Smooth muscle cell (in vitro differentiated cells): ENCODE data around the gene ARPC5L. TPM values are rescaled to one million over a fixed set of nuclear protein-coding genes. Genes with fewer than 3 reads are reported as not detected.
"Not testable (repeated sequence)": the region's sequence is repeated elsewhere in the genome, so short reads cannot be mapped to it uniquely, and the experiment has no call there.

Experiments
- DNase-seq: peaks from one replicate; lab custom pipeline; 2025; ENCODE audit not compliant: unreplicated experiment; lab: John Stamatoyannopoulos, UW
- H2AFZ ChIP-seq: fragments of 200-600 bp; sonication (generic); 2 replicates; pipeline ENCODE4 v1.6.0; 2016; ENCODE audit warnings: antibody characterized with exemption, low read depth, mild to moderate bottlenecking
- H3F3A ChIP-seq: fragments of 200-600 bp; sonication (generic); 2 replicates; pipeline ENCODE4 v1.6.0; 2017; ENCODE audit warnings: antibody characterized with exemption, low read depth
- H3K27ac ChIP-seq: fragments of 200-600 bp; sonication (generic); 2 replicates; pipeline ENCODE4 v1.5.1; 2016; ENCODE audit warnings: low read depth, mild to moderate bottlenecking
- H3K27me3 ChIP-seq: fragments of 200-600 bp; sonication (generic); 2 replicates; pipeline ENCODE4 v1.6.1; 2016; ENCODE audit warnings: low read depth, mild to moderate bottlenecking
- H3K36me3 ChIP-seq: fragments of 200-600 bp; sonication (generic); 2 replicates; pipeline ENCODE4 v1.5.1; 2016; ENCODE audit warnings: low read depth
- H3K4me1 ChIP-seq: fragments of 200-600 bp; sonication (generic); 2 replicates; pipeline ENCODE4 v1.5.1; 2016; ENCODE audit warnings: low read depth
- H3K4me2 ChIP-seq: fragments of 200-600 bp; sonication (generic); 2 replicates; pipeline ENCODE4 v1.6.0; 2016; ENCODE audit warnings: mild to moderate bottlenecking
- H3K4me3 ChIP-seq: fragments of 200-600 bp; sonication (generic); 2 replicates; pipeline ENCODE4 v1.5.1; 2016; ENCODE audit warnings: mild to moderate bottlenecking
- H3K79me2 ChIP-seq: fragments of 200-600 bp; sonication (generic); 2 replicates; pipeline ENCODE4 v1.6.0; 2016; ENCODE audit warnings: low read depth, mild to moderate bottlenecking
- H3K9ac ChIP-seq: fragments of 200-600 bp; sonication (generic); 2 replicates; pipeline ENCODE4 v1.6.0; 2016; ENCODE audit warnings: low read depth
- H3K9me3 ChIP-seq: fragments of 200-600 bp; sonication (generic); replicated peaks from 2 replicates; pipeline ENCODE4 v1.5.1; 2016; ENCODE audit warnings: low read depth
- H4K20me1 ChIP-seq: fragments of 200-600 bp; sonication (generic); 2 replicates; pipeline ENCODE4 v1.6.0; 2016; ENCODE audit warnings: low read depth
- WGBS: methylation state at CpG from one replicate; pipeline ENCODE4 v1.1.7; 2016; ENCODE audit warnings: low lambda C conversion rate; 5-methylcytosine and 5-hydroxymethylcytosine counted together
- polyA plus RNA-seq: library from polyadenylated mRNA; unstranded; fragments of >200 nt; fragmentation: Nextera tagmentation; extraction: Ambion mirVana; gene quantifications from 2 replicates; pipeline ENCODE4 v1.2.1, GENCODE V29; 2016
- total RNA-seq: library from RNA; depleted of rRNA; stranded (reverse); fragments of >200 nt; gene quantifications from 2 replicates; pipeline ENCODE4 v1.2.3, GENCODE V29; 2014
- TF ChIP-seq, protein P1 (sequence below): fragments of 200-600 bp; sonication (generic); IDR thresholded peaks from 2 replicates; pipeline ENCODE4 v1.5.1; 2017; ENCODE audit warnings: borderline replicate concordance, mild to moderate bottlenecking, antibody characterized with exemption; ENCODE audit not compliant: insufficient read depth, poor library complexity, severe bottlenecking

The ARPC5L gene
- total and polyA plus RNA-seq, 2 experiments from 2014 or later = 20.9 to 69.8 TPM

GRCh38 chr9:124844291-124844690 lies 17.6 kb upstream of the ARPC5L start:
- no peak overlapping the region for H3K9ac ChIP-seq
- 86% methylated on average over 4 of the region's 4 CpGs for WGBS
- no peak overlapping the region for H3K4me3 ChIP-seq
- no peaks in the 10 kb centered on the region for H3K27me3 ChIP-seq
- H3K79me2 ChIP-seq = no peaks in the 10 kb centered on the region
- no peak overlapping the region for H3K27ac ChIP-seq
- H3K4me1 ChIP-seq = no peaks in the 10 kb centered on the region
- no peaks in the 10 kb centered on the region for H3F3A ChIP-seq
- no peak overlapping the region for H2AFZ ChIP-seq
- no peaks in the 10 kb centered on the region for H4K20me1 ChIP-seq
- DNase-seq = no peak
- no peaks in the 10 kb centered on the region for H3K9me3 ChIP-seq
- H3K4me2 ChIP-seq = no peak overlapping the region
- H3K36me3 ChIP-seq = no peaks in the 10 kb centered on the region
- TF ChIP-seq, protein P1, sequence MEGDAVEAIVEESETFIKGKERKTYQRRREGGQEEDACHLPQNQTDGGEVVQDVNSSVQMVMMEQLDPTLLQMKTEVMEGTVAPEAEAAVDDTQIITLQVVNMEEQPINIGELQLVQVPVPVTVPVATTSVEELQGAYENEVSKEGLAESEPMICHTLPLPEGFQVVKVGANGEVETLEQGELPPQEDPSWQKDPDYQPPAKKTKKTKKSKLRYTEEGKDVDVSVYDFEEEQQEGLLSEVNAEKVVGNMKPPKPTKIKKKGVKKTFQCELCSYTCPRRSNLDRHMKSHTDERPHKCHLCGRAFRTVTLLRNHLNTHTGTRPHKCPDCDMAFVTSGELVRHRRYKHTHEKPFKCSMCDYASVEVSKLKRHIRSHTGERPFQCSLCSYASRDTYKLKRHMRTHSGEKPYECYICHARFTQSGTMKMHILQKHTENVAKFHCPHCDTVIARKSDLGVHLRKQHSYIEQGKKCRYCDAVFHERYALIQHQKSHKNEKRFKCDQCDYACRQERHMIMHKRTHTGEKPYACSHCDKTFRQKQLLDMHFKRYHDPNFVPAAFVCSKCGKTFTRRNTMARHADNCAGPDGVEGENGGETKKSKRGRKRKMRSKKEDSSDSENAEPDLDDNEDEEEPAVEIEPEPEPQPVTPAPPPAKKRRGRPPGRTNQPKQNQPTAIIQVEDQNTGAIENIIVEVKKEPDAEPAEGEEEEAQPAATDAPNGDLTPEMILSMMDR = no peak

DNA sequence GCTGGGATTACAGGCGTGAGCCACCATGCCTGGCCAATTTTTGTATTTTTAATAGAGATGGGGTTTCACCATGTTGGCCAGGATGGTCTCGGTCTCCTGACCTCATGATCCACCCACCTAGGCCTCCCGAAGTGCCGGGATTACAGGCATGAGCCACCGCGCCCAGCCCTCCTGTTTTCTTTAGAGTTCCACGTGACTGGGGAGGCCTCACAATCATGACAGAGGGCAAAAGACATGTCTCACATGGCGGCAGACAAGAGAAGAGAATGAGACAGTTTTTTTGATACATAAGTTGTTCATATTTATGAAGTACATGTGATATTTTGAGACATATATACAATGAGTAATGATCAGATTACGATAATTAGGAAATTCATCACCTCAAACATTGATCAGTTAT lies 15.5 kb upstream of the ARPC5L start:
- not testable (repeated sequence) for H3K9me3 ChIP-seq, DNase-seq, H3K79me2 ChIP-seq, H4K20me1 ChIP-seq, H3K4me1 ChIP-seq, H3K27ac ChIP-seq, H3K4me3 ChIP-seq, H2AFZ ChIP-seq, H3K9ac ChIP-seq, H3F3A ChIP-seq, H3K27me3 ChIP-seq, H3K36me3 ChIP-seq, H3K4me2 ChIP-seq
- WGBS = 93% methylated on average over 9 of the region's 9 CpGs

DNA sequence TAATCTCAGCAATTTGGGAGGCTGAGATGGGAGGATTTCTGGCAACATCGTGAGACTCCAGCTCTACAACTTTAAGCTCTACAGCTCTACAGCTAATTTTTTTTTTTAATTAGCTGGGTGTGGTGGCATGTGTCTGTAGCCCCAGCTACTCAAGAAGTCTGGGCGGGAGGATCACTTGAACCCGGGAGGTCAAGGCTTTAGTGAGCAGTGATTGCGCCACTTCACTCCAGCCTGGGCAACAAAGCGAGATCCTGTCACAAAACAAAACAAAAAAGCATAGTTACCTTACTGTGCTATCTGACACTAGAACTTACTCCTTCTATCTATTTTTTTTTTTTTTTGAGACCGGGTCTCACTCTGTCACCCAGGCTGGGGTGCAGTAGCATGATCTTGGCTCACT lies 15.0 kb upstream of the ARPC5L start:
- TF ChIP-seq, protein P1 = no peak
- Histone ChIP-seq H3K79me2 (no peaks in the 10 kb centered on the region), H3K27ac (no peak overlapping the region), H3K9ac (no peak overlapping the region), H4K20me1 (no peaks in the 10 kb centered on the region), H3K27me3 (no peaks in the 10 kb centered on the region), H3K9me3 (no peaks in the 10 kb centered on the region), H3K36me3 (no peaks in the 10 kb centered on the region), H3K4me3 (no peak overlapping the region), H2AFZ (no peak overlapping the region), H3K4me1 (no peaks in the 10 kb centered on the region), H3F3A (no peaks in the 10 kb centered on the region), H3K4me2 (no peak overlapping the region)
- no peak for DNase-seq
- 94% methylated on average over 6 of the region's 6 CpGs for WGBS

DNA sequence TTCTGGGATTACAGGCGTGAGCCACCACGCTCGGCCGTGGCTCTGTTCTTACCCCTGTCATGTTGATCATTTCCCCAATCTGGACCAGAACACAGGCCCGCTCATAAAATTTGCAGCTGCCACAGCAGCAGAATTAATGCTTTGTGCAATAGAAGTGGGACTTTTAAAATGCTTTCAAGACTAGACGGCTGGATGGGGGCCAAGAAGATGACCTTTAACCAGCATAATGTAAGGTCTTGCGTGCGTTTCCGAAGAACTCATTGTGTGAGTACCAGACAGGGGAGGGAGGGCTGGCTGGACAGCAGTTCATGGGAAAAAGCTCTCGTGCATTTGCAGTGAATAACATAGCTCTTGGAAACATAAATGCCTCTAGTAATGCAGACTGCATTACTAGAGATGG lies 12.1 kb upstream of the ARPC5L start:
- Histone ChIP-seq H3K27me3 (no peaks in the 10 kb centered on the region), H3K4me1 (no peaks in the 10 kb centered on the region), H3K4me2 (no peak overlapping the region), H3F3A (peaks cover 10% of the 10 kb centered on the region), H3K27ac (no peak overlapping the region), H3K4me3 (no peak overlapping the region), H3K9ac (no peak overlapping the region), H3K9me3 (no peaks in the 10 kb centered on the region), H3K36me3 (no peaks in the 10 kb centered on the region), H3K79me2 (no peaks in the 10 kb centered on the region), H2AFZ (no peak overlapping the region), H4K20me1 (no peaks in the 10 kb centered on the region)
- DNase-seq = no peak
- TF ChIP-seq, protein P1 = no peak
- WGBS = 40% methylated on average over 10 of the region's 10 CpGs
